Activated CD4-positive, alpha-beta T cell treated with anti-CD3 and anti-CD28 coated beads for 48 hours (primary cell): ENCODE data around the gene LHPP.

ENCODE experiments used
- DNase-seq: peaks from one replicate; pipeline ENCODE4 v3.0.0-alpha.2; 2020

Gene LHPP

GRCh38 chr10:124500757-124501156, 39.1 kb downstream of the LHPP start:
- DNase-seq: no peak

- DNase-seq: no peak
Measured at GRCh38 chr10:124504711-124505110, 43.1 kb downstream of the LHPP start.

GRCh38 chr10:124505279-124505678, 43.7 kb downstream of the LHPP start:
- no peak for DNase-seq

GRCh38 chr10:124508070-124508667, 46.5 kb downstream of the LHPP start:
- no peak for DNase-seq

GRCh38 chr10:124508907-124509454, 47.4 kb downstream of the LHPP start:
- no peak for DNase-seq

- no peak for DNase-seq
Measured at GRCh38 chr10:124509880-124510632, 48.4 kb downstream of the LHPP start.

- DNase-seq: no peak
Measured at GRCh38 chr10:124510759-124511158, 49.1 kb downstream of the LHPP start.

- DNase-seq: peak; percentile 19
Measured at GRCh38 chr10:124511205-124512039, 49.8 kb downstream of the LHPP start.

- DNase-seq: no peak
Measured at GRCh38 chr10:124512040-124512428, 50.4 kb downstream of the LHPP start.

GRCh38 chr10:124512600-124512999, 51.0 kb downstream of the LHPP start:
- no peak for DNase-seq

- DNase-seq: no peak
Measured at GRCh38 chr10:124515244-124515970, 53.8 kb downstream of the LHPP start.

- DNase-seq: no peak
Measured at GRCh38 chr10:124516181-124516580, 54.6 kb downstream of the LHPP start.

GRCh38 chr10:124516746-124517397, 55.2 kb downstream of the LHPP start:
- DNase-seq: no peak

GRCh38 chr10:124517461-124517860, 55.8 kb downstream of the LHPP start:
- DNase-seq: no peak

- no peak for DNase-seq
Measured at GRCh38 chr10:124517931-124518330, 56.3 kb downstream of the LHPP start.

- no peak for DNase-seq
Measured at GRCh38 chr10:124518366-124518765, 56.7 kb downstream of the LHPP start.

- DNase-seq: no peak
Measured at GRCh38 chr10:124520558-124521428, 59.2 kb downstream of the LHPP start.

- no peak for DNase-seq
Measured at GRCh38 chr10:124521429-124521871, 59.8 kb downstream of the LHPP start.

GRCh38 chr10:124522131-124522932, 60.7 kb downstream of the LHPP start:
- no peak for DNase-seq
